ENCODE data around the gene CHCHD6.
A peak's percentile ranks its signal among the peaks of the same experiment; 100 is the strongest.

Gene CHCHD6

GRCh38 chr3:126859415-126860246 lies 155.6 kb downstream of the CHCHD6 start:
- no peak for DNase-seq (ENCODE audit: low spot score)

DNA sequence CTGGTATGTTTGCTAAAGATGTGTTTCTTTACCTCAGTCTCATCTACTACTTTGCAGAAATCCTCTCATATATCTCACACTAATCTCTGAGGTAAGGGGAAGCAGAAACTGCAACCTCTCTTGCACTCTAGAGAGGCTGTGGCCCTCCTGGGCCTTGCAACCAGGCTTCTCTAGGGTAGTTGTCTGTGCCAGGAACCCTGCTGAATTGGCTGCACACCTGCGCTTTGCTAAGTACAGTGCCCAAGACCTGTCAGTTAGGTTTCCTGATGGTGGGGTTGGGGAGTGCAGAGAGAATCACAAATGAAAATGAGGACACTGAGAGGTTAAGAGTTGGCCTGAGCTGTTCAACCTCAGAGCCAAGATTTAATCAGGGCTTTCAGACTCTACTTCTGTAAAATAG lies 161.7 kb downstream of the CHCHD6 start:
- no peak for DNase-seq (ENCODE audit: low spot score)

DNA sequence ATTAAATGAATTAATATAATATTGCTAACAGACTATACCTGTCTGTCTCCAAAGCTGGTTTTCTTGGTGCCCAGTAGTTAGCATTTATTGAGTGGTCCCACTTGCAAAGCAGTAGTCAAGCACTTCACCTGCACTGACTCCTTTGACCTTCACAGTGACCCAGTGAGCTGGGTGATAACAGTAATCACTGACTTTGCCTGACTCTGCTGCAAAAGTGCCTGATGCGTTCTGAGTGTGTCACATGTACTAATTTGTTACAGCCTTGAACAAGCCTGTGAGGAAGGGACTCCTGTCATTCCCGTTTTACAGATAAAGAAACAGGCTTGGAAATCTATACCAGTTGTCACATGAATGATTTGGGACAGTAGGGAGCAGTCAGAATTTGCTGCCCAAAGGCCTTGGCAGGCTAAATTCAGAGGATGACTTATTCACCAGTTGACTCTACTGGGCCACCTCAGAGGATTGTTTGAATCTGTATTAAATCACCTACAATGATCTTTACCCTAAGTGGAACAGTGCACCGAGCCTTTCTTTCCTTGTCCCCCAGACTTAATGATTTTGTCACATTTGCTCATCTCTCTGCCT lies 162.2 kb downstream of the CHCHD6 start:
- DNase-seq (ENCODE audit: low spot score), result no peak

DNA sequence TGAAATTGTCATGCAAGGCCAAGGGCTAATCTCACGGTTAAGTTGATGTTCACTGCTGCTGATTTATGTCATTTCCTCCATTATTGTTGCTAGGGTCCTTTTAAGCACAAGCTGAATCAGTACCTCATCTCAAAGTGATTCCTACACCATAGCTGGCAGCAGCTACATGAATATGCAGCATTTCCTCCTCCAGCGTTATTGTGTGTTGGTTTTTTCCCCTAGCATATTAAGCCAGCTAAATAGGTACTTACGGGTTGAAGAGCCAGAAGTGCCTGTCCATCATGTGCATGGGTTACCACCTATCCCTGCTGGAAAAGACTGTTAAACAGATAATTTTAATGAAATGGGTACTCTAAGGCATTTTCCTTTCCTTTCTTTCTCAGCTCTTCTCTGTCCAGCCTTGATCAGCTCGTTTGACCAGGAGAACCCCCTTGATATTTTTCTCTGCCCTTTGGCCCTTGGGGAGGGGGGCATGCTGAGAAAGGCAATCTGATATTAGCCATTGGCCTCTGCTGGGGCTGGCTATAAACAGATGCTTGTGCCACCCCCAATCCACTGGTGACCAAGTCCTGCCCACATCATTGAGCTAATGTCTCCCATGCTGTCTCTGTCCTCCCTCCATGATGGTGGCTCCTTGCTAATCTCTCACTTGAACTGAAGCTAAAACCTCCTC lies 163.3 kb downstream of the CHCHD6 start:
- no peak for DNase-seq (ENCODE audit: low spot score)

- no peak for DNase-seq (ENCODE audit: low spot score)
Measured at GRCh38 chr3:126867863-126868200, 163.8 kb downstream of the CHCHD6 start.

DNA sequence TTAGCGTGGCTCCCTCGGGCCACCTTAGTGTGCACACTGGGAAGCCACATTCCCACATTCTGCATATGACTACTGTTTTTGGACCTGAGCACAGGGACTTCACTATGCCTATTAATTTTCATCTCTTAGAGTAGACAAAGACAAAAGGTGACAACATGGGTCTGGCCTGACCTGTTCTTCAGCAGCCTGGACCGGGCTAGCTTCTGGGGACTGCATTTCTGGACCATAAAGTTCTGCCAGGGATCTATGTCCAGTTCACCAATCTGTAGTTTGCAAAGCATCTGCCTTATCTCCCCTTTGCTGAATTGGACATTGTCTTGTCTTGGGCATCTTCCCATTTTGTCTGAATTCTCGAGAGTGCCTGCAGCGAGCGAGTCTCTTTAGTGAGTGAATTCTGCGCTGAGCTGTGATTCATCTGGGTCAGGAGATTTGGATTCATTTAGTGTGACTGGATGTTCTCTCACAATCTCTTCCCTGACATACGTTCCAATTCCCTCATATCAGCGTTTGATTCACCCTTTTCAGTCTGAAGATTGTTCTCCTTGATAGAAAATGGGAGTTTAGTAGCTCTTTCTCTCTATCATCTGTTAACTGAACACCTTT lies 166.7 kb downstream of the CHCHD6 start:
- peak; percentile 68 for DNase-seq (ENCODE audit: low spot score)

DNA sequence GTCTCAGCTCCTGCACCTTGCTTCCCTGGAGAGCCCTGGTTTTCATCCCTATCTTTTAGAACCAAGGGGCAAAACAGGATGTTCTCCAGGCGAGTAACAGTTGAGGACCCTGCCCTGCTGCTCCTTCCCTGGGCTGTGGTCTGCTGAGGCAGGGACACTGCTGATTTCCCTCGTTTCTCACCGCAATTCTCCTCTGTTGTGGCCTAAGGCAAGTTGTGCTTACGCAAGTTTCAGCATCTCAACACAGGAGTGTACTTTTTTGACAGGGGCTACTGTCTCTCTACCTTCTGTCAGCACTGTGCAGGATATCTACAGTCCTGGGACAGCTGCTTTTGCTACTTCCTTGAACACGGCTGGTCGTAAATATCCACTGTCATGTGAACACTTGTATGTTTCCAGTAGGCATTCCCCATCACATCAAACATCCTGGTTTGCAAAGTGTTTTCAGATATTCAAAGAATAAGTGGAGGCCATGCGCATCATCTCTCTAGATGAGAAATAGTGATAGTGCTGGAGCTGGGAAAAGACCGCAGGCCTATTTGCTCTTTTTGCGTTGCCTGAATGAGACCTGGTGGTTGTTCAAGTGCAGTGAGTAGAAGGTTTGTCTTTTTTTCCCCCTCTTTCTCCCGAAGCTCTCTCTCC lies 168.8 kb downstream of the CHCHD6 start:
- DNase-seq (ENCODE audit: low spot score), result no peak

GRCh38 chr3:126873416-126873815 lies 169.4 kb downstream of the CHCHD6 start:
- no peak for DNase-seq (ENCODE audit: low spot score)

DNA sequence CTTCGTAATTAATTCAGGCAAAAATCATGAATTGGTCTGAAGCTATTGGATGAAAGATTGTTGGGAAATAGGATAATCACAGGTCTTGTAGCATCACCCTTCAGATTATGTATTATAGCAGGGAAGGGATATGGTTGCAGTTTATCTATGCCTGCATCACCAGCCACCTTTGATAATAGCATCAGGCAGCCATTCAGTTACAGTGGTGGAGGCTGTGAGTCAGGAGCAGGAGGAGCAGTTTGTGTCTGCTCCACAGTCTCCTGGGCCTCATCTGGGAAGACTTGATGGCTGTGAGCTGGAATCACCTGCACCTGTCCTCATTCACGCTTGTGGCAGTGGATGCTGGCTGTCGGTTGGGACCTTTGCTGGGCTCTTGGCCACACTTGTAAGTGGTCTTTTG lies 174.6 kb downstream of the CHCHD6 start:
- no peak for DNase-seq (ENCODE audit: low spot score)

- no peak for DNase-seq (ENCODE audit: low spot score)
Measured at GRCh38 chr3:126880901-126881300, 176.9 kb downstream of the CHCHD6 start.

DNA sequence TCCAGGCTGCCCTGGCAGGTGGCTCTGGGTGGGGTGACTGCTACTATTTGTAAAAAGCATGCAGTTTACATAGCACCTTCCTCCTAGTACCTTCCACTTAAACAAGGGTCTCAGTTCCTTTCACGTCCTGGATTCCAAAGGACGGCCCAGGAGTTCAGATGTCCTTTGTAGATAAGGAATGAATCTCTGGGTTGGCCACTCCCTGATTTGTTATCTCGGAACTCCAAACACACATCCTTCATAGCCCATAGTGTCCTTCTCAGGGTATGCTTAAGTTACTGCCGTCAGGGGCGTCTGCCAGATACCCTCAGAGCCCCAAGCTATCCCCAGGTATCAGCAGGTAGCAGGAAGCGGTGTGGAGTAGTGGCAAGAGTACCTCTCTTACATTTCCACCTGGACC lies 177.8 kb downstream of the CHCHD6 start:
- DNase-seq (ENCODE audit: low spot score), result no peak

DNA sequence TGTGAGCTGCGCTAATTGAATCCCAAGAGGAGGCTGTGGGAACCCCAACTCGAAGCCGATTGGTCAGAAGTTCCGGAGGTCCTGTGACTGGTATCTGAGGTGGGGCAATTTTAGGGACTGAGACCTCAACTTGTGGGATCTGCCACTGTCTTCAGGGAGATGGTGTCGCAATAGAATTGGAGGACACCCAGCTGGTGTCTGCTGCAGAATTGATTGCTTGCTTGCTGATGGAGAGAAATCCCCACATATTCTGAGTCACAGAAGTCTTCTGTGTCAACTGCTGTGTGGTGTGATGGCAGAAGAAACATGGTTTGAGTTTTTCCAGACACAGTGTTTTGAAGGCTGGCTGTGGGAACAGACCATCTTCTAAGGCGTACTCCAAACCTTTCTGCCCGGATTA lies 179.2 kb downstream of the CHCHD6 start:
- no peak for DNase-seq (ENCODE audit: low spot score)

DNA sequence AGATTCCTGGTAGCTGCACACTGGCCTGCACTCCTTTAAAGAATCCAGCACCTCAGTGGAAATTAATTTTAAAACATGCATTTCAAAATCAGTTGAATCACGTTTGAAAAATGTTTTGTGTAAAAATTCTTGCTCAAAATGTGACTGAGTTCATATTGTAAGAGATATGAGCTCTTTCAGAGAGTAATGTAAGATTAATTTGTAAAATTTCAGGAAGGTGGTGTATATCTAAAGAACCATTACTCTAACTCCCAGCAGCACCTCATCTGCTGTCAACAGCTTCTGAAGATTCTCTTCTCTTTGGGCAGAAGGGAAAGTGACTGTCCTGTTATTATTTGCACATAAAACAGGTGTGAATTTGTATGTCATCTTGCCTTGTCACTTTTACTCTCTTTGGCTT lies 181.4 kb downstream of the CHCHD6 start:
- no peak for DNase-seq (ENCODE audit: low spot score)

- peak; percentile 22 for DNase-seq (ENCODE audit: low spot score)
Measured at GRCh38 chr3:126886217-126886616, 182.2 kb downstream of the CHCHD6 start.

GRCh38 chr3:126887686-126888085 lies 183.6 kb downstream of the CHCHD6 start:
- no peak for DNase-seq (ENCODE audit: low spot score)

GRCh38 chr3:126888186-126888760 lies 184.2 kb downstream of the CHCHD6 start:
- no peak for DNase-seq (ENCODE audit: low spot score)

GRCh38 chr3:126889276-126890201 lies 185.5 kb downstream of the CHCHD6 start:
- no peak for DNase-seq (ENCODE audit: low spot score)

DNA sequence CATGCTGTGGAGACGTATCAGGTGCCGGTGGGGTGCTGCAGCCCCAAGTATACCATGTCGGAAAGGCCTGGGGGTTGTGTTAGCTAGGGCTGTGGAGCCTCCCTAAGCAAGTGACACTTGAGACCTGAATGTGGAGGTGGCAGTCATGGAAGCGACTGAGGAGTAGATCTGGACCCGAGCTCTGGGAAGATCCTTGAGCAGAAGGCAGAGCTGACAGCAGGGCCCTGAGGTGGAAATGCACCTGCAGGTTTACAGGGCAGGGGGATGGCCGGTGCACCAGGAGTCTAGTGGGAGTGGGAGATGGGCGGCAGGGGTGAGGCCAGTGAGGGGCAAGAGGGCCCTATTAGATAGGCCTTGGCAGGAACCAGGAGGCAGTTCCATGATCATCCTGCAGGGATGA lies 187.1 kb downstream of the CHCHD6 start:
- no peak for DNase-seq (ENCODE audit: low spot score)

DNA sequence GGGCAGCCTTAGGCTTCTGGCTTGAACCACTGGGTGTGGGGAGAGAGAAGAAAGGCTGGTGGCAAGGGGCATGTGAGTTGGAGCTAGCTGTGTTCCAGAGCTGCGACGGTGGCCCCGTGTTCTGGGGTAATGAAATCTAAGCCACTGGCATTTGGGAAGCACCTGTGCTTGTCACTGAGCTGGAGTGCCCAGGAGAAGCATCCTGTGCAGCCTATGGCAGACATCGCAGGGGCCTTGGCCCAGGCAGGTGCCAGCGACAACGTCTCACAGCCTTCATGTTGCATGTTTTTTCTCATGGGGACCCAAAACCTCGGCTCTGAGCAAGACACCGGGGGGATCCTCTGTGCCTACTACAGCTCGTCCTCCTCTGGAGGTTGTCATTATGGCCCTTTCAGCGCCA lies 187.8 kb downstream of the CHCHD6 start:
- no peak for DNase-seq (ENCODE audit: low spot score)

GRCh38 chr3:126893651-126894050 lies 189.6 kb downstream of the CHCHD6 start:
- no peak for DNase-seq (ENCODE audit: low spot score)

DNA sequence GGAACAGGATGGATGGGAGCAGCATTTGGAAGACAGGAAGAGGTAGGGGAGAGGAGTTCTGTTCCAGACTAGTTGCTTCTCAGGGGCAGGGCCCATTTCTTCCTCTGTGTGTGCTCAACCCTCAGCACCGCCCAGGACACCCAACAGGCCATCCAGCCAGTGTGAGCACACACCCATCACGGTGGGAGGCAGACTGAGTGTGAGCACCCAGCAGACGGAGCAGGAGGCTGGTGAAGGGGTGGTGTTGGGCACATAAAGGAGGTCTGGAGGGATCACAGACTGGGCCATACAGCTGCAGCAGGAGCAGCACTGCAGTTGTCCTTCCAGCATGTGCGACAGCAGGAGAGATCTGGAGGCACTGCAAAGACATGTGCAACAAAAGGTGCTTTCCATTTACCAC lies 190.4 kb downstream of the CHCHD6 start:
- no peak for DNase-seq (ENCODE audit: low spot score)

Data from Ammon's horn (tissue), 1 donor.